ENCODE results near the gene ESPNL.

Gene ESPNL

GRCh38 chr2:238142382-238143205 is 42.5 kb downstream of the ESPNL start:
- peak; percentile 78 for DNase-seq (ENCODE audit: low read depth)
- no peak overlapping the region for H3K4me3 ChIP-seq (ENCODE audit: low read length)
- TF ChIP-seq CTCF (IDR thresholded peaks at IDR 0.05; ENCODE audit: insufficient read depth, low read depth, low read length, missing control alignments): no peak

- DNase-seq (ENCODE audit: low read depth): peak; percentile 83
- H3K4me3 ChIP-seq (ENCODE audit: low read length): no peak overlapping the region
- no peak for TF ChIP-seq CTCF (IDR thresholded peaks at IDR 0.05; ENCODE audit: insufficient read depth, low read depth, low read length, missing control alignments)
These were observed 43.3 kb downstream of the ESPNL start for GRCh38 chr2:238143239-238143951.

- no peak for DNase-seq (ENCODE audit: low read depth)
- no peak overlapping the region for H3K4me3 ChIP-seq (ENCODE audit: low read length)
- no peak for TF ChIP-seq CTCF (IDR thresholded peaks at IDR 0.05; ENCODE audit: insufficient read depth, low read depth, low read length, missing control alignments)
These were observed 44.1 kb downstream of the ESPNL start for GRCh38 chr2:238144262-238144661.

- no peak overlapping the region for H3K4me3 ChIP-seq (ENCODE audit: low read length)
- no peak for TF ChIP-seq CTCF (IDR thresholded peaks at IDR 0.05; ENCODE audit: insufficient read depth, low read depth, low read length, missing control alignments)
- no peak for DNase-seq (ENCODE audit: low read depth)
These were observed 44.9 kb downstream of the ESPNL start for GRCh38 chr2:238145046-238145445.

GRCh38 chr2:238145851-238146250 is 45.7 kb downstream of the ESPNL start:
- TF ChIP-seq CTCF (IDR thresholded peaks at IDR 0.05; ENCODE audit: insufficient read depth, low read depth, low read length, missing control alignments): no peak
- H3K4me3 ChIP-seq (ENCODE audit: low read length): no peak overlapping the region
- DNase-seq (ENCODE audit: low read depth): peak; percentile 25

- no peak overlapping the region for H3K4me3 ChIP-seq (ENCODE audit: low read length)
- no peak for DNase-seq (ENCODE audit: low read depth)
- TF ChIP-seq CTCF (IDR thresholded peaks at IDR 0.05; ENCODE audit: insufficient read depth, low read depth, low read length, missing control alignments): no peak
These were observed 46.9 kb downstream of the ESPNL start for GRCh38 chr2:238146884-238147544.
